Gastroesophageal sphincter (tissue), 3 donors: ENCODE results near the gene SLC15A3.

Experiments used
- EP300 ChIP-seq: sonication (generic); formaldehyde crosslinking; IDR thresholded peaks from one replicate; pipeline ENCODE4 v1.6.1; 2017; ENCODE audit warnings: antibody characterized with exemption, mild to moderate bottlenecking
- POLR2A ChIP-seq, 2 donors: fragments of 450-650 bp; IDR thresholded peaks; one replicate each; pipeline ENCODE4 v1.6.1; 2017; ENCODE audit warnings: antibody characterized with exemption in 2 of 2, mild to moderate bottlenecking in 2 of 2, moderate library complexity in 1 of 2
- POLR2AphosphoS5 ChIP-seq: sonication (generic); formaldehyde crosslinking; IDR thresholded peaks from one replicate; pipeline ENCODE4 v1.6.1; 2017; ENCODE audit warnings: antibody characterized with exemption
- TF ChIP-seq, protein P1 (sequence below), 4 experiments: fragments of 200-600 bp in 2 of 4; fragments of 450-650 bp in 2 of 4; sonication (generic) in 1 of 4; IDR thresholded peaks; one replicate each; pipeline ENCODE4 v1.5.1; 2017 to 2019; ENCODE audit warnings: antibody characterized with exemption in 4 of 4, mild to moderate bottlenecking in 2 of 4, moderate library complexity in 2 of 4

DNA sequence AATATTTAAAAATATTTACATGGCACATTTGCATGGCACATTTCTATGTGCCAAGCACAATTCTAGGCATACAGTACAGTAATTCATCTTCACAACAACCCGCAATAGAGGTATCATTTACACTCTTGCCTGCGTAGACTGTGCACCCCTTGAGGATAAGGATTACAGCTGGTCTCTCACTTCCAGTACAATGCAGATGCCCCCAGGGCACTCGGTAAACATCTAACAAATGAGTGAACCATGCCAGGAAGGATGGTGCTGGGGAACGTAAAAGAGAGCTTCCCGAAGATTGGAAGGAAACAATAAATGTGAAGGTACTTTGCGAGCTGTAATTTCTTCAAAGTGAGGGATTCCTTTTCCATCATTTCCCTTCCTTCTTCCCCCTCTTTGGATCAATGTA is 46.9 kb downstream of the SLC15A3 start:
- TF ChIP-seq, protein P1, sequence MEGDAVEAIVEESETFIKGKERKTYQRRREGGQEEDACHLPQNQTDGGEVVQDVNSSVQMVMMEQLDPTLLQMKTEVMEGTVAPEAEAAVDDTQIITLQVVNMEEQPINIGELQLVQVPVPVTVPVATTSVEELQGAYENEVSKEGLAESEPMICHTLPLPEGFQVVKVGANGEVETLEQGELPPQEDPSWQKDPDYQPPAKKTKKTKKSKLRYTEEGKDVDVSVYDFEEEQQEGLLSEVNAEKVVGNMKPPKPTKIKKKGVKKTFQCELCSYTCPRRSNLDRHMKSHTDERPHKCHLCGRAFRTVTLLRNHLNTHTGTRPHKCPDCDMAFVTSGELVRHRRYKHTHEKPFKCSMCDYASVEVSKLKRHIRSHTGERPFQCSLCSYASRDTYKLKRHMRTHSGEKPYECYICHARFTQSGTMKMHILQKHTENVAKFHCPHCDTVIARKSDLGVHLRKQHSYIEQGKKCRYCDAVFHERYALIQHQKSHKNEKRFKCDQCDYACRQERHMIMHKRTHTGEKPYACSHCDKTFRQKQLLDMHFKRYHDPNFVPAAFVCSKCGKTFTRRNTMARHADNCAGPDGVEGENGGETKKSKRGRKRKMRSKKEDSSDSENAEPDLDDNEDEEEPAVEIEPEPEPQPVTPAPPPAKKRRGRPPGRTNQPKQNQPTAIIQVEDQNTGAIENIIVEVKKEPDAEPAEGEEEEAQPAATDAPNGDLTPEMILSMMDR (IDR thresholded peaks at IDR 0.05), result no peak
- TF ChIP-seq POLR2A (IDR thresholded peaks at IDR 0.05) (no peak), POLR2AphosphoS5 (no peak), EP300 (no peak)
